GM10266 (cell line): Measurements from ENCODE around the gene HTT-AS.
"Not testable (repeated sequence)": the region's sequence is repeated elsewhere in the genome, so short reads cannot be mapped to it uniquely, and the experiment has no call there.

Experiments
- DNase-seq: peaks from one replicate; pipeline ENCODE4 v3.0.0; 2012; ENCODE audit errors: extremely low spot score
- CTCF ChIP-seq: IDR thresholded peaks from 2 replicates; pipeline ENCODE4 v1.5.1; 2012; ENCODE audit warnings: mild to moderate bottlenecking, low read depth; ENCODE audit not compliant: control insufficient read depth, insufficient read depth; ENCODE audit errors: missing control alignments

Gene HTT-AS

GRCh38 chr4:3107691-3108121 lies 33.4 kb upstream of the HTT-AS start:
- no peak for TF ChIP-seq CTCF
- DNase-seq, result no peak

- DNase-seq, result no peak
- no peak for TF ChIP-seq CTCF
Measured at GRCh38 chr4:3107271-3107670, 32.9 kb upstream of the HTT-AS start.

- DNase-seq, result peak; percentile 85
- peak; percentile 98 for TF ChIP-seq CTCF
Measured at GRCh38 chr4:3106339-3107186, 32.2 kb upstream of the HTT-AS start.

- TF ChIP-seq CTCF, result no peak
- DNase-seq, result no peak
Measured at GRCh38 chr4:3098346-3098745, 24.0 kb upstream of the HTT-AS start.

GRCh38 chr4:3096202-3096601 lies 21.9 kb upstream of the HTT-AS start:
- no peak for TF ChIP-seq CTCF

GRCh38 chr4:3094701-3095100 lies 20.4 kb upstream of the HTT-AS start:
- DNase-seq, result not testable (repeated sequence)

More at GRCh38 chr4:3096202-3096601, 21.9 kb upstream of the HTT-AS start:
- no peak for DNase-seq

GRCh38 chr4:3091464-3091863 lies 17.1 kb upstream of the HTT-AS start:
- no peak for DNase-seq
- TF ChIP-seq CTCF, result no peak

GRCh38 chr4:3087115-3087797 lies 12.9 kb upstream of the HTT-AS start:
- no peak for TF ChIP-seq CTCF
- no peak for DNase-seq
